Measurements from ENCODE around the gene UBE3A. TPM values are rescaled to one million over a fixed set of nuclear protein-coding genes. Genes with fewer than 3 reads are reported as not detected.

UBE3A gene
- total RNA-seq = 10 to 100 TPM; 61.1 to 79.8 TPM

DNA sequence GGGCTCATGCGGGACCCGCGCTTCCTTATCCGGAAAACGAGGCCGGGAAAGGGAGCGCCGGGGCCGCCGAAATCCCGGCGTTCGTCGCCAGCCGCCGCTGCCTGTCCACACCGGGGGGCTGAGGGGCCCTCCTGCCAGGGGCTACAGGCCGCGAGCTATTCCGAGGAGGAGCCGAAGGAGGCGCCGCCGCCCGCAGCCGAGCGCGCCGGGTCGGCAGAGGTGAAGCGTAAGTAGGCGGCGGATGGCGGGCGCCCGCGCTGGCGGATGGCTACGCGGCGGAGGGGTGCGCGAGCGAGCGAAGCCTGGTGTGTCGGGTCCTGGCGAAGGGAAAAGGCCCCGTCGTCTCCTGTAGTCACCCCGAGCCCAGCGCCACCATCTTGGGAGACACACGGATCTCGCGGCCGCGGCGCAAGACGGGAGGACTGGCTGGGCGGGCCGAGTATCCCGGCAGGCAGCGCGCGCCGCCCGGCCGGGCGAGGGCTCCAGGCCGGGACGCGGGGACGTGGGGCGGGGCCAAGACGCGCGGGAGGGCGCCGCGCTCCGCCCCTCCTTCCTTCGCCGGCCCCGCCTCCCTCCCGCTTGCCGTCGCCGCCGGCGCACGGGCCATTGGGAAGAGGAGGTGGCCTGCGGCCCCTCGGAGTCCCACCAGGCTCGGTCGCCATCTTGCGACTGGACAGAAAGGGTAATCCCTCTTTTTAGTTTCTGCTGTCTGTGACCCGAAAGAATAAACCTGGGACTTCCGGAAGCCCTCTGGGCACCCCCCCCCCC lies at the start of gene UBE3A:
UBE3A (minus strand) TSS at position 424 of the 768 bp plus-strand sequence. CDS start 29,917 bp downstream, outside the sequence.
- H3K36me3 ChIP-seq = no peaks in the 10 kb centered on the region
- no peaks in the 10 kb centered on the region for H3K4me1 ChIP-seq (replicated peaks)
- H3K27me3 ChIP-seq (replicated peaks; ENCODE audit: insufficient read depth) = no peaks in the 10 kb centered on the region
- DNase-seq (ENCODE audit: low spot score) = peak; percentile 87
- TF ChIP-seq POLR2A (IDR thresholded peaks at IDR 0.05) (peak; percentile 68), POLR2AphosphoS5 (IDR thresholded peaks at IDR 0.05) (peak; percentile 79)
- TF ChIP-seq, protein P1, sequence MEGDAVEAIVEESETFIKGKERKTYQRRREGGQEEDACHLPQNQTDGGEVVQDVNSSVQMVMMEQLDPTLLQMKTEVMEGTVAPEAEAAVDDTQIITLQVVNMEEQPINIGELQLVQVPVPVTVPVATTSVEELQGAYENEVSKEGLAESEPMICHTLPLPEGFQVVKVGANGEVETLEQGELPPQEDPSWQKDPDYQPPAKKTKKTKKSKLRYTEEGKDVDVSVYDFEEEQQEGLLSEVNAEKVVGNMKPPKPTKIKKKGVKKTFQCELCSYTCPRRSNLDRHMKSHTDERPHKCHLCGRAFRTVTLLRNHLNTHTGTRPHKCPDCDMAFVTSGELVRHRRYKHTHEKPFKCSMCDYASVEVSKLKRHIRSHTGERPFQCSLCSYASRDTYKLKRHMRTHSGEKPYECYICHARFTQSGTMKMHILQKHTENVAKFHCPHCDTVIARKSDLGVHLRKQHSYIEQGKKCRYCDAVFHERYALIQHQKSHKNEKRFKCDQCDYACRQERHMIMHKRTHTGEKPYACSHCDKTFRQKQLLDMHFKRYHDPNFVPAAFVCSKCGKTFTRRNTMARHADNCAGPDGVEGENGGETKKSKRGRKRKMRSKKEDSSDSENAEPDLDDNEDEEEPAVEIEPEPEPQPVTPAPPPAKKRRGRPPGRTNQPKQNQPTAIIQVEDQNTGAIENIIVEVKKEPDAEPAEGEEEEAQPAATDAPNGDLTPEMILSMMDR (IDR thresholded peaks at IDR 0.05) = peak in 3 of 4 experiments; percentile 16 to 53 (median 36)
- peak within 1 kb of the TSS; percentile 95 to 99 for H3K27ac ChIP-seq
- H3K4me3 ChIP-seq = peak within 1 kb of the TSS; percentile 93 to 100
- WGBS = 0% methylated on average over 78 of the region's 97 CpGs
- H3K9me3 ChIP-seq = no peaks in the 10 kb centered on the region
- intact Hi-C loops (cut with DNase I) = loop anchor here (5.0 to 10.0 kb wide), 3 partner anchors 91 to 481 kb away; no protein-coding TSS in a partner anchor

DNA sequence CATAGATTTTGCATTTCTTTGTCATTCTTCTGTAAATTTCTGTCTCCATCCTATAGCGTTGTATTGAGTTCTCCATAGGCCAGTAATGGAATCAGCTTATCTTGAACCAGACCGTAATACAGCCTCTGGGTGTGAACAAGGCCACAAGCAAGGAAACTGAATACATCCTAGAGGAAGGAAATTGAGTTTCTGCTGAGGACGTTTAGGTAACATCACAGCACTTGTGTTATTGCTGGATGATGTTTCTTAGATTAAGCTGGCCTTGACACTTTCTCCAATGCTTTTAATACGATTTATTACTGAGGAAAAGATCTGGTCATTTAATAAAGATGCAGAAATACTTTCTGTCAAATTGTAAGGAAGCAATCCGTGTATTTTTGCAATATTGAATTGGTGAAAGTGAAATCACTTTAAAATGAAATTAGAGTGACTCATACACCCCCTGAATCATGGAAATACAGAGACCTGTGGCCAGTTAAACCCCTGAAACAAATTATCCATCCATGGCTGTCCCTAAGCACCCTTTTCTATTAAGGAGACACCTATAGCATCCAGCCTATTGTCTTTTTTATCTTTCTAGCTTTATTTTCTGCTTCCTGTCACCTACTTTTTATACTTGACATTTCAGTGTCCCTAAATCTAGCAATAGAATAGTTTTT lies 48.5 kb upstream of the UBE3A start:
- no peak for DNase-seq (ENCODE audit: low spot score)
- no peak for TF ChIP-seq POLR2AphosphoS5 (IDR thresholded peaks at IDR 0.05)
- TF ChIP-seq, protein P1 (IDR thresholded peaks at IDR 0.05) = no peak
- no peak for TF ChIP-seq POLR2A (IDR thresholded peaks at IDR 0.05)
- no peak overlapping the region for H3K4me3 ChIP-seq
- H3K27me3 ChIP-seq (replicated peaks; ENCODE audit: insufficient read depth) = no peaks in the 10 kb centered on the region
- 75% methylated on average over 5 of the region's 5 CpGs for WGBS
- no peaks in the 10 kb centered on the region for H3K4me1 ChIP-seq (replicated peaks)
- intact Hi-C loops (cut with DNase I) = no loop called here
- no peaks in the 10 kb centered on the region for H3K9me3 ChIP-seq
- no peak overlapping the region for H3K27ac ChIP-seq
- H3K36me3 ChIP-seq = no peaks in the 10 kb centered on the region

DNA sequence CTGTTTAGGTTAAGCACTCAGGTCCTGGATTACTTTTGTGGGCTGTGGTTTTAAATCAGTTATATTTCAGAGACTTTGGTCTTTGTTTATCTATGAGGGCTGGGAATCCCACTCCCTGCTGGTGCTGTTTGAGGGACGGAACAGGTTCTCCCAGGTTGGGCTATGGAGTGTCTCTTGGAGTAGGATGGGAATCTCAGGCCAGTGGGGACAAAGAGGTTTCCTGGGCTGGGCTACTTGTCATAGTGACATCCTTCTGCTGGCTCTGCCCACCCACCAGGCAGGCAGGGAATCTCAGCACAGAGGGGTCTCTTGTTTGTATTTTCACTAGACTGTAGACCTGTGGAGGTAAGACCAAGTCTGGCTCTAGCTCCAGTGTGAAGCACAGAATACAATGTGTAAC lies 47.2 kb upstream of the UBE3A start:
- TF ChIP-seq POLR2AphosphoS5 (IDR thresholded peaks at IDR 0.05) (no peak), POLR2A (IDR thresholded peaks at IDR 0.05) (no peak)
- TF ChIP-seq, protein P1 (IDR thresholded peaks at IDR 0.05) = no peak
- intact Hi-C loops (cut with DNase I) = no loop called here
- DNase-seq (ENCODE audit: low spot score) = no peak
- Histone ChIP-seq H3K27ac (no peak overlapping the region), H3K27me3 (replicated peaks; ENCODE audit: insufficient read depth) (no peaks in the 10 kb centered on the region), H3K36me3 (no peaks in the 10 kb centered on the region), H3K4me1 (replicated peaks) (no peaks in the 10 kb centered on the region), H3K9me3 (no peaks in the 10 kb centered on the region), H3K4me3 (no peak overlapping the region)
- WGBS = 28% methylated on average over 1 of the region's 1 CpG

DNA sequence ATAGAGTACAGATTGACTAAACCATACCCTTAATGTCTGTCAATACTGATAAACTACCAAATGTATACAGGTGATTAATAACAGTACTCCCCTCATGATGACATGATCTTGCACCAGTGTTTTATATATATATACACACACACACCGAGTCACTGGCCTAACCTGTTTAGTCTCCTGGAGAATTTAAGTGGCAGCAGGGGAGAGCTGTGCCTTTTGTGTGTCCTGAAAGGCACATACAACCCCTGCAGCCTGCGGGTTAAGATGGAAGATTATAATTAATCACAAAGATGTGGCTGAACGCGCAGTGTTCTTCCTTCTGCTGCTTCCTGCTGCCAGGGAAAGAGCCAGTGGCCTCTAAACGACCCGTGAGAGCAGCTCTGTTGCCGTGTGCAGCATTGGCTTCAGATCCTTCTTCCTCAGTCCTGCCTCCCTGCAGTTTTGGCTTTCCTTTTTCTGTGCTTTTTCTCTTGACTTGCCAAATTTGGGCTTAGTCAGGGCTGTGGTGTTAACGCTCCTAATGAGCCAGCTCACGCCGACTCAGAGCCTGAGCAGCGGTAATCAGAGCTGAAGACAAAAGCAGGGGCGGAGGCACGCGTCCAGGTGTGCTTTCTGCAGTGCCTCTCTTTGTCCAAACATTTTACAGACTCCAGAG lies 42.5 kb upstream of the UBE3A start:
- Histone ChIP-seq H3K4me1 (replicated peaks) (no peaks in the 10 kb centered on the region), H3K4me3 (peak overlapping the region in 1 of 2 donors; percentile 7), H3K9me3 (no peaks in the 10 kb centered on the region), H3K36me3 (no peaks in the 10 kb centered on the region), H3K27me3 (replicated peaks; ENCODE audit: insufficient read depth) (no peaks in the 10 kb centered on the region), H3K27ac (peak overlapping the region in 1 of 2 donors; percentile 36)
- TF ChIP-seq, protein P1 (IDR thresholded peaks at IDR 0.05) = no peak
- TF ChIP-seq POLR2AphosphoS5 (IDR thresholded peaks at IDR 0.05) = no peak
- TF ChIP-seq POLR2A (IDR thresholded peaks at IDR 0.05) = no peak
- WGBS = 7% methylated on average over 14 of the region's 14 CpGs
- intact Hi-C loops (cut with DNase I) = no loop called here
- peak; percentile 14 for DNase-seq (ENCODE audit: low spot score)
